ENCODE results near the gene ARSA.

DNA sequence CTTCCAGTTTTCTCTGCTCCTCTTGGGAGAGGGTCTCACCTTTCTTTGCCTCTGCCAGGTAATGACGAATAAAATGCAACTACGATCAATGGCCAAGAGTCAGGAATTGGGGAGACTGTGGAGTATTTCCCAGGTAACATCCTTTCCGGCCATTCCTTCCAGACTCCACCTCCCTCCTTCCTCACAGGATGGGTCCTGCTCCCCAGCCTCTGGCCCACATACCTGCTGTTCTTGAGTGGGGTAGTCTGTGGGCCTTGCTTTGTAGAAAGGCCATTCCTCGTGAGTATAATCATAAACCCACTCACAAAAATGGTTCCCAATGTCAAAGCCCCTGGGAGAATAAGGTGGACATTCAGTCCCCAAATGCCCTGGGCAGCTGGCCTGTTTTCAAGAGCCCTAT is 48.2 kb downstream of the ARSA start:
- TF ChIP-seq POLR2A (IDR thresholded peaks at IDR 0.05) (no peak), POLR2AphosphoS5 (IDR thresholded peaks at IDR 0.05) (no peak)

All from gastroesophageal sphincter (tissue), 2 donors.